AG10803 (cell line): ENCODE measurements around the gene FSTL3.
"Not testable (repeated sequence)": the region's sequence is repeated elsewhere in the genome, so short reads cannot be mapped to it uniquely, and the experiment has no call there.

Experiments
- DNase-seq: peaks from one replicate; pipeline ENCODE4 v3.0.0; 2010; ENCODE audit warnings: low read depth
- H3K4me3 ChIP-seq: 2 replicates; pipeline ENCODE4 v1.5.1; 2011; ENCODE audit warnings: mild to moderate bottlenecking, low read length, control low read depth
- CTCF ChIP-seq: conservative IDR thresholded peaks from 2 replicates; pipeline ENCODE4 v1.5.1; 2011; ENCODE audit warnings: mild to moderate bottlenecking, low read length, control low read depth, inconsistent platforms

Gene FSTL3

GRCh38 chr19:662962-663681 lies 13.1 kb upstream of the FSTL3 start, which contains the start of gene RNF126:
Gene RNF126, minus strand, starts transcription at chr19:663214. Its CDS starts 93 bp downstream, at chr19:663121.
- peak within 1 kb of the TSS; percentile 78 for H3K4me3 ChIP-seq
- peak; percentile 91 for DNase-seq
- TF ChIP-seq CTCF: no peak

GRCh38 chr19:663682-664117 lies 12.5 kb upstream of the FSTL3 start:
- no peak for DNase-seq
- peak overlapping the region; percentile 67 for H3K4me3 ChIP-seq
- no peak for TF ChIP-seq CTCF

GRCh38 chr19:664913-665443 lies 11.2 kb upstream of the FSTL3 start:
- peak; percentile 80 for TF ChIP-seq CTCF
- peak; percentile 62 for DNase-seq
- H3K4me3 ChIP-seq: peak overlapping the region; percentile 48

- not testable (repeated sequence) for H3K4me3 ChIP-seq, DNase-seq
These were observed 9.1 kb upstream of the FSTL3 start for GRCh38 chr19:666985-667573.

- DNase-seq, H3K4me3 ChIP-seq: not testable (repeated sequence)
These were observed 7.3 kb upstream of the FSTL3 start for GRCh38 chr19:668675-669434.

- no peak for TF ChIP-seq CTCF
- no peak overlapping the region for H3K4me3 ChIP-seq
- no peak for DNase-seq
These were observed 5.5 kb upstream of the FSTL3 start for GRCh38 chr19:670609-671075.

- no peak overlapping the region for H3K4me3 ChIP-seq
- TF ChIP-seq CTCF: no peak
- DNase-seq: no peak
These were observed 1.7 kb upstream of the FSTL3 start for GRCh38 chr19:674282-675151.
